ENCODE results near the gene HPCAL1. TPM values are rescaled to one million over a fixed set of nuclear protein-coding genes. Genes with fewer than 3 reads are reported as not detected.

Gene HPCAL1
- total and polyA plus RNA-seq, 3 donors from 2014 or later, result 99.5 to 263 (median 215) TPM

GRCh38 chr2:10362898-10363454, 60.3 kb downstream of the HPCAL1 start:
- TF ChIP-seq POLR2A (IDR thresholded peaks at IDR 0.05) (no peak), CTCF (IDR thresholded peaks at IDR 0.05) (no peak)

GRCh38 chr2:10363861-10364610, 61.3 kb downstream of the HPCAL1 start:
- no peaks in the 10 kb centered on the region for H3K9me3 ChIP-seq
- intact Hi-C loops (cut with DNase I; ENCODE audit: low total_unique reads), result no loop called here
- TF ChIP-seq CTCF (IDR thresholded peaks at IDR 0.05) (no peak), POLR2A (IDR thresholded peaks at IDR 0.05) (no peak)
- DNase-seq, result no peak
- peak overlapping the region; percentile 50 to 55 for H3K27ac ChIP-seq
- H3K4me1 ChIP-seq, result peaks cover 57% of the 10 kb centered on the region
- 58 to 87% methylated on average over 20 to 23 of the region's 23 CpGs for WGBS, 2 donors
- no peaks in the 10 kb centered on the region for H3K36me3 ChIP-seq (ENCODE audit: low read depth, missing control alignments)
- no peak overlapping the region for H3K4me3 ChIP-seq
- H3K27me3 ChIP-seq, result no peaks in the 10 kb centered on the region

More at GRCh38 chr2:10362898-10363454, 60.3 kb downstream of the HPCAL1 start:
- no peaks in the 10 kb centered on the region for H3K36me3 ChIP-seq (ENCODE audit: low read depth, missing control alignments)
- WGBS, 2 donors, result 71 to 87% methylated on average over 6 to 8 of the region's 8 CpGs
- intact Hi-C loops (cut with DNase I; ENCODE audit: low total_unique reads), result no loop called here
- no peak overlapping the region for H3K4me3 ChIP-seq
- no peaks in the 10 kb centered on the region for H3K27me3 ChIP-seq
- DNase-seq, result no peak
- no peaks in the 10 kb centered on the region for H3K9me3 ChIP-seq
- peaks cover 50% of the 10 kb centered on the region for H3K4me1 ChIP-seq
- H3K27ac ChIP-seq, result peak overlapping the region; percentile 0 to 50

GRCh38 chr2:10365412-10365811, 62.7 kb downstream of the HPCAL1 start:
- DNase-seq, result no peak
- TF ChIP-seq CTCF (IDR thresholded peaks at IDR 0.05), result no peak
- no peak for TF ChIP-seq POLR2A (IDR thresholded peaks at IDR 0.05)
- Histone ChIP-seq H3K36me3 (ENCODE audit: low read depth, missing control alignments) (no peaks in the 10 kb centered on the region), H3K4me1 (peaks cover 68% of the 10 kb centered on the region), H3K9me3 (no peaks in the 10 kb centered on the region), H3K27me3 (no peaks in the 10 kb centered on the region), H3K27ac (peak overlapping the region; percentile 45 to 50), H3K4me3 (no peak overlapping the region)
- intact Hi-C loops (cut with DNase I; ENCODE audit: low total_unique reads), result no loop called here
- WGBS, 2 donors, result 80 to 90% methylated on average over 11 to 12 of the region's 12 CpGs

- DNase-seq, result no peak
- Histone ChIP-seq H3K4me1 (peaks cover 74% of the 10 kb centered on the region), H3K36me3 (ENCODE audit: low read depth, missing control alignments) (no peaks in the 10 kb centered on the region), H3K4me3 (no peak overlapping the region), H3K9me3 (no peaks in the 10 kb centered on the region), H3K27ac (peak overlapping the region; percentile 15 to 45), H3K27me3 (no peaks in the 10 kb centered on the region)
- intact Hi-C loops (cut with DNase I; ENCODE audit: low total_unique reads), result no loop called here
- TF ChIP-seq CTCF (IDR thresholded peaks at IDR 0.05), result no peak
- TF ChIP-seq POLR2A (IDR thresholded peaks at IDR 0.05), result no peak
- 75 to 81% methylated on average over 14 to 15 of the region's 15 CpGs for WGBS, 2 donors
Measured at GRCh38 chr2:10366601-10367270, 64.0 kb downstream of the HPCAL1 start.

All from testis (tissue), 3 donors.